Activated CD4-positive, alpha-beta memory T cell treated with anti-CD3 and anti-CD28 coated beads, Interleukin-2, amount 10 ng/mL, durations not matched to agents 7 days and 5 days (primary cell): Measurements from ENCODE around the gene SLC24A3. TPM values are rescaled to one million over a fixed set of nuclear protein-coding genes. Genes with fewer than 3 reads are reported as not detected.

ENCODE experiments used
- CTCF ChIA-PET: fragments of 350-600 bp; sonication (Branson Sonifier 250); formaldehyde crosslinking; loops from one replicate; lab custom pipeline; 2021; ENCODE audit warnings: antibody characterized with exemption, inconsistent platforms; lab: Charles Lee
- POLR2A ChIA-PET: fragments of 350-600 bp; sonication (Branson Sonifier 250); formaldehyde crosslinking; loops from one replicate; lab custom pipeline; 2021; ENCODE audit warnings: antibody characterized with exemption; lab: Charles Lee
- DNase-seq: peaks from one replicate; pipeline ENCODE4 v3.0.0-alpha.2; 2020
- H3K27ac Mint-ChIP-seq: one replicate; pipeline ENCODE4 v1.8.0; 2021; ENCODE audit warnings: mild to moderate bottlenecking, mixed read lengths
- H3K27me3 Mint-ChIP-seq: one replicate; pipeline ENCODE4 v1.8.0; 2021; ENCODE audit warnings: mixed read lengths
- H3K36me3 Mint-ChIP-seq: one replicate; pipeline ENCODE4 v1.8.0; 2021; ENCODE audit warnings: low read depth, mixed read lengths
- H3K4me1 Mint-ChIP-seq: one replicate; pipeline ENCODE4 v1.8.0; 2021; ENCODE audit warnings: mixed read lengths
- H3K4me3 Mint-ChIP-seq: one replicate; pipeline ENCODE4 v1.8.0; 2021; ENCODE audit warnings: mild to moderate bottlenecking, mixed read lengths
- H3K9me3 Mint-ChIP-seq: one replicate; pipeline ENCODE4 v1.8.0; 2021; ENCODE audit warnings: mixed read lengths
- total RNA-seq, 2 experiments: library from RNA; stranded (reverse); gene quantifications; one replicate each; pipeline ENCODE4 v1.2.3, GENCODE V29; 2021

The SLC24A3 gene
- total RNA-seq, 2 experiments from 2014 or later: not detected

DNA sequence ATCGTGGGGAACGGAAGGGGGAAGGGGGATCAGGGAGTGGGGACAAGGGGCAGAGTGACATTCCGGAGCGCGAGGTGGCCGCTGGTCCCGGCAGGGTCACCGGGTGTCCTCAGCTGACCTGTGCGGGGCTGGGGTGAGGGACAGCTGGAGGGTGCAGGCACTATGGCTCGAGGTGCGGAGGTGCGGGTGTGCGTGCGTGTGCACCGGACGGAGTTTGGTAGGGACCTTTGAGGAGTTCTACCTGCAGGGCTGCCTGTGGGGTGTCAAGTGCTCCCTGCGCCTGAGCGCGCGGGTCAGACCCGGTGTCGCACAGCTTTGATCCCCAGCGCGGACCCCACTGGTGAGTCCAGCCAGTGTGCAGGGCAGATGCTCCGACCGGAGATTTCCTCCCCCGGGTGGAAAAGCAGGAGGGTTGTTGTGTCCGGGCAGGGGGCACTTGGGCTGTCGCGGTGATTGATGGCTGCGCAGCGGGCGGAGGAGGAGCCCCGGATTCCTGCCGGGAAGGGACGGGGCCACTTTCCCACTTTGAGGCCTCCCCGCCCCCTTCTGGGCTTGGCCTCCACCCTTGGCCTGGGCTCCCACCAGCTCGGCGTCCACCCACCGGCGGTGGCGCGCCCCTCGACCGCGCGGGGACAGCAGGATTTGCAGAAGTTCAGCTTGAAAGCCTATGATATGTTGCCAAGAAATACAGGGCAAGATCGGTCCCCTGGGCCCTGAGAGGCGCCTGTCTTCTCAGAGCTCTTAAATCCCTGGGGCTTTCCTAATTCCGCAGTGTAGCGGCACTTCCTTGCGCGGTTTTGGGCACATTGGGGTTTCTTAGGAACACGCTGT lies 546.3 kb downstream of the SLC24A3 start:
- H3K27ac Mint-ChIP-seq: no peak overlapping the region

GRCh38 chr20:19760371-19760721 lies 547.9 kb downstream of the SLC24A3 start:
- Mint-ChIP-seq H3K4me3 (no peak overlapping the region), H3K4me1 (no peaks in the 10 kb centered on the region), H3K27ac (no peak overlapping the region), H3K27me3 (peaks cover 44% of the 10 kb centered on the region), H3K36me3 (no peaks in the 10 kb centered on the region), H3K9me3 (no peaks in the 10 kb centered on the region)
- CTCF ChIA-PET: no interaction called here
- DNase-seq: no peak
- POLR2A ChIA-PET: no interaction called here

More for the DNA sequence above, 546.3 kb downstream of the SLC24A3 start:
- Mint-ChIP-seq H3K9me3 (no peaks in the 10 kb centered on the region), H3K4me1 (no peaks in the 10 kb centered on the region), H3K36me3 (no peaks in the 10 kb centered on the region), H3K4me3 (no peak overlapping the region), H3K27me3 (peaks cover 44% of the 10 kb centered on the region)
- DNase-seq: no peak
- ChIA-PET CTCF (no interaction called here), POLR2A (no interaction called here)

DNA sequence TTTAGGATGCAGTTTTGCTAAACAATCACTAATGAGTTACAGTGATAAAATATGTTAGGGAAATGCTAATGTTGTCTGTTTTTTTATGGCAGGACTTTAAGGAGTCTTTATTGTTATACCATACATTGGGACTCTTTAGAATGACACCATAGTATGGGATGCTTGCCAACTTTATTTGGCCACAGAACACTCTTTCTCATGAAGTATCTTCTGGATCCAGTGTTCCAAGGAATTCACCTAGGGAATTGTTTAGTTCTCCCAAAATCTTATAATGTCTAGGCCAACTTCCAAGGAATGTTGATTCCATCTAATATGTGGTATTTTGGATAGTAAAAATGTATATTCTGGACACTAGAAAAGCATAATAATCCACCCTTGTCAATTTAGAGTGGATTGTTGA lies 548.9 kb downstream of the SLC24A3 start:
- ChIA-PET CTCF (no interaction called here), POLR2A (no interaction called here)
- H3K4me3 Mint-ChIP-seq: no peak overlapping the region
- no peak overlapping the region for H3K27ac Mint-ChIP-seq
- H3K27me3 Mint-ChIP-seq: peaks cover 40% of the 10 kb centered on the region
- DNase-seq: no peak
- H3K9me3 Mint-ChIP-seq: no peaks in the 10 kb centered on the region
- H3K36me3 Mint-ChIP-seq: no peaks in the 10 kb centered on the region
- H3K4me1 Mint-ChIP-seq: no peaks in the 10 kb centered on the region

DNA sequence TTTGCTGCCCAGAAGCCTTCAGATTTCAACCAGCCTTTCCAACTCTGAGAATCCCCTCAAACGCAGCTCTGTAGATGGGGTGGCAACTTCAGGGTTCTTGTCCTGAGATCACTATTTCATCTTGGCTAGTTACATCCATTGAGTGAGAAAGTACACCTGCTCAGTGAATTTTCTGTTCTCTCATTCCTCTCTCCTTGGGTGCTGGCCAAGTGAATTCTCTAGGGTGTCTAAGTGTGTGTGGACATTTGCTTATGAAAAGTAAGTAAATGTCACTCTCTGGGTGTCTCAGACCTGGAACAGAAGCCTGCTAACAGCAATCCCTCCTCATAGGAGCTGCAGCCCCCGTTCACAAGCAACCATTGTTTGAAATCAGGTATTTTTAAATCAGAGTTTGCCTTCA lies 549.4 kb downstream of the SLC24A3 start:
- Mint-ChIP-seq H3K27me3 (peaks cover 35% of the 10 kb centered on the region), H3K27ac (no peak overlapping the region), H3K9me3 (no peaks in the 10 kb centered on the region), H3K36me3 (no peaks in the 10 kb centered on the region), H3K4me3 (no peak overlapping the region), H3K4me1 (no peaks in the 10 kb centered on the region)
- ChIA-PET POLR2A (no interaction called here), CTCF (no interaction called here)
- no peak for DNase-seq

GRCh38 chr20:19764207-19764606 lies 551.8 kb downstream of the SLC24A3 start:
- no peaks in the 10 kb centered on the region for H3K9me3 Mint-ChIP-seq
- no peaks in the 10 kb centered on the region for H3K4me1 Mint-ChIP-seq
- DNase-seq: no peak
- no peak overlapping the region for H3K4me3 Mint-ChIP-seq
- H3K36me3 Mint-ChIP-seq: no peaks in the 10 kb centered on the region
- H3K27me3 Mint-ChIP-seq: peaks cover 22% of the 10 kb centered on the region
- POLR2A ChIA-PET: no interaction called here
- no peak overlapping the region for H3K27ac Mint-ChIP-seq
- CTCF ChIA-PET: no interaction called here

DNA sequence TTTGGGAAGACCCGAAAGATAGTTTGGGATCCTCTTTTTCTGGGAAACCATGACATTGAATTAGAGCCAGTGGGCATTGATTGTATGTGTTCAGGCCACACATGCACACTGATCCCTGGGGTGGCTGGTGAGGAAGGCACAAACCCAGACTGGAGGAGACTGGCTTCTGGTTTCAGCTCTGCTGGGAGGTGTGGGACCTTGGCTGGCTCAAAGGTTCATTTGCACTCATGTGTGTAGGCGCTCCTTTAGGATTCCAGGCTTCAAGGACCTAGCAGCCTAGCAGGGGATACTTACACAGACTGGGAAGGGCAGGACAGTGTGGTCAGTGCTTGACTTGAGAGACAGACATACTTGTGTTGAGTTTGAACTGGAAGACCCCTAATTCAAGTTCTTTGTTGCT lies 552.8 kb downstream of the SLC24A3 start:
- no peaks in the 10 kb centered on the region for H3K4me1 Mint-ChIP-seq
- POLR2A ChIA-PET: no interaction called here
- DNase-seq: no peak
- CTCF ChIA-PET: no interaction called here
- H3K4me3 Mint-ChIP-seq: no peak overlapping the region
- H3K27me3 Mint-ChIP-seq: peaks cover 19% of the 10 kb centered on the region
- no peak overlapping the region for H3K27ac Mint-ChIP-seq
- no peaks in the 10 kb centered on the region for H3K9me3 Mint-ChIP-seq
- no peaks in the 10 kb centered on the region for H3K36me3 Mint-ChIP-seq

- H3K36me3 Mint-ChIP-seq: no peaks in the 10 kb centered on the region
- no peaks in the 10 kb centered on the region for H3K4me1 Mint-ChIP-seq
- ChIA-PET CTCF (no interaction called here), POLR2A (no interaction called here)
- H3K27me3 Mint-ChIP-seq: peaks cover 14% of the 10 kb centered on the region
- no peak overlapping the region for H3K27ac Mint-ChIP-seq
- H3K9me3 Mint-ChIP-seq: no peaks in the 10 kb centered on the region
- H3K4me3 Mint-ChIP-seq: no peak overlapping the region
- DNase-seq: no peak
These were observed 553.5 kb downstream of the SLC24A3 start for GRCh38 chr20:19765913-19766312.

DNA sequence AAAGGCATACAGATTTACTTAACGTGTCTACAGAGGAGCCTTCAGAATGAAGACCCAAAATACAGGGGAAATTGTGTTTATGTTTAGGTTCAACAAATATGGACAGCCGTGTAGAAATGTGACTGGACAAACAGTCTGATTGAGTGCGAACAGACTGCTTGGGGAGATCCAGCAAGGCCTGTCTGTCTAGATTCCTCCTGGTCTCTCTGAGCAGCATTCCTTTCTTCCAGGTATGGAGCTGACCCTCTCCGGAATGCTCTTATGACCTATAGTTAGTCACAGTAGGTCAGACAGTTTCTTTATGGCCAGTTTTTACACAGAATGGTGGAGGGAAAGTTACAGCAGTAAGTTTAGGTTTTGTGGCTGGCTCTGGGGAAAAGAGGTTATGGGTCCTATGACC lies 554.6 kb downstream of the SLC24A3 start:
- CTCF ChIA-PET: no interaction called here
- no peak for DNase-seq
- Mint-ChIP-seq H3K27me3 (peaks cover 9% of the 10 kb centered on the region), H3K27ac (no peak overlapping the region), H3K9me3 (no peaks in the 10 kb centered on the region), H3K4me1 (no peaks in the 10 kb centered on the region), H3K36me3 (no peaks in the 10 kb centered on the region), H3K4me3 (no peak overlapping the region)
- POLR2A ChIA-PET: no interaction called here

- Mint-ChIP-seq H3K4me3 (no peak overlapping the region), H3K27ac (no peak overlapping the region), H3K9me3 (no peaks in the 10 kb centered on the region), H3K27me3 (peaks cover 6% of the 10 kb centered on the region), H3K36me3 (no peaks in the 10 kb centered on the region), H3K4me1 (no peaks in the 10 kb centered on the region)
- DNase-seq: no peak
- CTCF ChIA-PET: interaction anchor here (2.4 kb wide), 1 partner anchor 16 kb away, joined by 6 read pairs; no protein-coding TSS in a partner anchor
- POLR2A ChIA-PET: no interaction called here
These were observed 555.9 kb downstream of the SLC24A3 start for GRCh38 chr20:19768325-19768842.

- ChIA-PET CTCF (interaction anchor here (2.4 kb wide), 1 partner anchor 14 kb away, joined by 6 read pairs; no protein-coding TSS in a partner anchor), POLR2A (no interaction called here)
- Mint-ChIP-seq H3K4me1 (no peaks in the 10 kb centered on the region), H3K27me3 (peaks cover 6% of the 10 kb centered on the region), H3K9me3 (no peaks in the 10 kb centered on the region), H3K4me3 (no peak overlapping the region), H3K36me3 (no peaks in the 10 kb centered on the region), H3K27ac (no peak overlapping the region)
- DNase-seq: no peak
These were observed 557.1 kb downstream of the SLC24A3 start for GRCh38 chr20:19769507-19769906.

DNA sequence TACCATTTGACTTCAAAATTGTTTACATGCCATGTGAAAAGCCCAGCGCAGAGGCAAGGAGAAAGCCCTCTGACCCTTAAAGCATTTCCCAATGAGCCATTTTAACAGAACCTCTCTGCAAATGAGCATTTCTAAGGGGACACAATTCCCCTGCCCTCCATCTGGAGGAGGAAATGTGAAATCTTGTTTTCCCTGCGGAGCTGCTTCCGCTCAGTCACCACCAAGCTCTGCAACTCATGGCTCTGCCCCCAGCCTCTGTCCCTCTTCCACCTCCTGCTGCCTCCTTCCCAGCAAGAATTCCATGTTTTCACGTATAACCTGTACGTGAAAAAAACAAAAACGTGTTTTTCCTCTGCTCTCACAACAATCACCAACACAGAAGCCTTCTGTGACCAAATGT lies 557.9 kb downstream of the SLC24A3 start:
- peaks cover 6% of the 10 kb centered on the region for H3K27me3 Mint-ChIP-seq

GRCh38 chr20:19771031-19771430 lies 558.6 kb downstream of the SLC24A3 start:
- ChIA-PET POLR2A (no interaction called here), CTCF (interaction anchor here (2.4 kb wide), 1 partner anchor 13 kb away, joined by 6 read pairs; no protein-coding TSS in a partner anchor)
- no peak overlapping the region for H3K4me3 Mint-ChIP-seq
- H3K4me1 Mint-ChIP-seq: no peaks in the 10 kb centered on the region
- peaks cover 6% of the 10 kb centered on the region for H3K27me3 Mint-ChIP-seq
- no peaks in the 10 kb centered on the region for H3K9me3 Mint-ChIP-seq
- no peak overlapping the region for H3K27ac Mint-ChIP-seq
- no peak for DNase-seq
- H3K36me3 Mint-ChIP-seq: no peaks in the 10 kb centered on the region

More for the DNA sequence above, 557.9 kb downstream of the SLC24A3 start:
- DNase-seq: no peak
- ChIA-PET POLR2A (no interaction called here), CTCF (interaction anchor here (2.4 kb wide), 1 partner anchor 14 kb away, joined by 6 read pairs; no protein-coding TSS in a partner anchor)
- Mint-ChIP-seq H3K36me3 (no peaks in the 10 kb centered on the region), H3K9me3 (no peaks in the 10 kb centered on the region), H3K4me3 (no peak overlapping the region), H3K27ac (no peak overlapping the region), H3K4me1 (no peaks in the 10 kb centered on the region)
